Hepatocyte (in vitro differentiated cells): ENCODE measurements around the gene NOL6. TPM values are rescaled to one million over a fixed set of nuclear protein-coding genes. Genes with fewer than 3 reads are reported as not detected.
A peak's percentile ranks its signal among the peaks of the same experiment; 100 is the strongest.

Experiments used
- DNase-seq: peaks from one replicate; pipeline ENCODE4 v3.0.0-alpha.2; 2016; ENCODE audit warnings: low spot score
- H2AFZ ChIP-seq: fragments of 200-600 bp; sonication (generic); 2 replicates; pipeline ENCODE4 v1.6.0; 2016; ENCODE audit warnings: antibody characterized with exemption, mild to moderate bottlenecking
- H3K27ac ChIP-seq: fragments of 200-600 bp; sonication (generic); 2 replicates; pipeline ENCODE4 v1.5.1; 2016; ENCODE audit warnings: mild to moderate bottlenecking
- H3K27me3 ChIP-seq: fragments of 200-600 bp; sonication (generic); 2 replicates; pipeline ENCODE4 v1.6.1; 2016
- H3K36me3 ChIP-seq: fragments of 200-600 bp; sonication (generic); replicated peaks from 2 replicates; pipeline ENCODE4 v1.5.1; 2016; ENCODE audit warnings: low read depth; ENCODE audit not compliant: insufficient read depth
- H3K4me1 ChIP-seq: fragments of 200-600 bp; sonication (generic); 2 replicates; pipeline ENCODE4 v1.5.1; 2016; ENCODE audit warnings: mild to moderate bottlenecking, moderate library complexity; ENCODE audit not compliant: insufficient read depth
- H3K4me2 ChIP-seq: fragments of 200-600 bp; sonication (generic); 2 replicates; pipeline ENCODE4 v1.6.0; 2016
- H3K4me3 ChIP-seq: fragments of 200-600 bp; sonication (generic); 2 replicates; pipeline ENCODE4 v1.5.1; 2016; ENCODE audit warnings: mild to moderate bottlenecking
- H3K79me2 ChIP-seq: fragments of 200-600 bp; sonication (generic); 2 replicates; pipeline ENCODE4 v1.6.0; 2017; ENCODE audit warnings: mild to moderate bottlenecking
- H3K9me2 ChIP-seq: fragments of 200-600 bp; sonication (generic); replicated peaks from 2 replicates; pipeline ENCODE4 v1.6.0; 2017; ENCODE audit warnings: mild to moderate bottlenecking; ENCODE audit not compliant: insufficient read depth
- H3K9me3 ChIP-seq: fragments of 200-600 bp; sonication (generic); 2 replicates; pipeline ENCODE4 v1.5.1; 2016; ENCODE audit warnings: low read depth, mild to moderate bottlenecking
- H4K20me1 ChIP-seq: fragments of 200-600 bp; sonication (generic); 2 replicates; pipeline ENCODE4 v1.6.0; 2016; ENCODE audit warnings: mild to moderate bottlenecking; ENCODE audit not compliant: insufficient read depth, poor library complexity, severe bottlenecking
- EZH2 ChIP-seq: fragments of 200-600 bp; sonication (generic); IDR thresholded peaks from 2 replicates; pipeline ENCODE4 v1.6.1; 2016; ENCODE audit warnings: antibody characterized with exemption, mild to moderate bottlenecking, borderline replicate concordance
- EZH2phosphoT487 ChIP-seq: fragments of 200-600 bp; sonication (generic); IDR thresholded peaks from one replicate; pipeline ENCODE4 v1.6.1; 2018; ENCODE audit warnings: antibody characterized with exemption, mild to moderate bottlenecking, low read depth, moderate library complexity; ENCODE audit not compliant: unreplicated experiment, severe bottlenecking
- WGBS: methylation state at CpG from one replicate; pipeline ENCODE4 v1.1.6; 2016; ENCODE audit warnings: low lambda C conversion rate; ENCODE audit errors: missing lambda C conversion rate; 5-methylcytosine and 5-hydroxymethylcytosine counted together
- polyA plus RNA-seq: library from polyadenylated mRNA; unstranded; fragments of >200 nt; fragmentation: Nextera tagmentation; extraction: Ambion mirVana; gene quantifications from 2 replicates; pipeline ENCODE4 v1.2.1, GENCODE V29; 2016
- total RNA-seq: library from RNA; depleted of rRNA; stranded (reverse); fragments of >200 nt; gene quantifications from 2 replicates; pipeline ENCODE4 v1.2.3, GENCODE V29; 2014
- TF ChIP-seq, protein P1 (sequence below): fragments of 200-600 bp; sonication (generic); IDR thresholded peaks from 2 replicates; pipeline ENCODE4 v1.5.1; 2016; ENCODE audit warnings: antibody characterized with exemption, mild to moderate bottlenecking; ENCODE audit not compliant: poor library complexity

Gene NOL6
- total and polyA plus RNA-seq, 2 experiments from 2014 or later = 20.6 to 21.9 TPM

DNA sequence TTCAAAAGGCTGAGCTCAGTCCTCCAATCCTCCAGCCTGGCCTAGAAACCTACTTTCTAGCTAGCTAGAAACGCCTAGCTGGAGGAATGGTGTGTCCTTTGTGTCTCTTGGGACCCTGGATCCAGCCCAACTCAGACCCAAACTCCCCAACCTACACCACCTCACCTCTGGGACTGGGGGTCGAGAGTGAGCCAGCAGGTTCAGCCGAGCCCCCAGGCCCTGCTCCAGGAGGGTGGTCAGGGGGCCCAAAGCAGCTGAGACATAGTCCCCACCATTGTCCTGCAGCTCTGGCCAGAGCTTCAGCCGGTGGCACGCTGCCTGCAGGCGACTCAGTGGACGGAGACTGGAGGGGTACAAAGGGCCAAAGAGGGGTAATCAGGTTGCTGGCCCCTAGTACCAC lies 6.2 kb downstream of the NOL6 start:
- no peak for TF ChIP-seq EZH2
- no peak for TF ChIP-seq EZH2phosphoT487
- TF ChIP-seq, protein P1, sequence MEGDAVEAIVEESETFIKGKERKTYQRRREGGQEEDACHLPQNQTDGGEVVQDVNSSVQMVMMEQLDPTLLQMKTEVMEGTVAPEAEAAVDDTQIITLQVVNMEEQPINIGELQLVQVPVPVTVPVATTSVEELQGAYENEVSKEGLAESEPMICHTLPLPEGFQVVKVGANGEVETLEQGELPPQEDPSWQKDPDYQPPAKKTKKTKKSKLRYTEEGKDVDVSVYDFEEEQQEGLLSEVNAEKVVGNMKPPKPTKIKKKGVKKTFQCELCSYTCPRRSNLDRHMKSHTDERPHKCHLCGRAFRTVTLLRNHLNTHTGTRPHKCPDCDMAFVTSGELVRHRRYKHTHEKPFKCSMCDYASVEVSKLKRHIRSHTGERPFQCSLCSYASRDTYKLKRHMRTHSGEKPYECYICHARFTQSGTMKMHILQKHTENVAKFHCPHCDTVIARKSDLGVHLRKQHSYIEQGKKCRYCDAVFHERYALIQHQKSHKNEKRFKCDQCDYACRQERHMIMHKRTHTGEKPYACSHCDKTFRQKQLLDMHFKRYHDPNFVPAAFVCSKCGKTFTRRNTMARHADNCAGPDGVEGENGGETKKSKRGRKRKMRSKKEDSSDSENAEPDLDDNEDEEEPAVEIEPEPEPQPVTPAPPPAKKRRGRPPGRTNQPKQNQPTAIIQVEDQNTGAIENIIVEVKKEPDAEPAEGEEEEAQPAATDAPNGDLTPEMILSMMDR = no peak
- Histone ChIP-seq H3K4me1 (peaks cover 4% of the 10 kb centered on the region), H3K79me2 (peaks cover 10% of the 10 kb centered on the region), H3K36me3 (peaks cover 2% of the 10 kb centered on the region), H3K27me3 (no peaks in the 10 kb centered on the region), H3K9me2 (no peaks in the 10 kb centered on the region), H3K9me3 (no peaks in the 10 kb centered on the region), H3K4me2 (no peak overlapping the region), H3K27ac (no peak overlapping the region), H3K4me3 (no peak overlapping the region), H2AFZ (no peak overlapping the region), H4K20me1 (no peaks in the 10 kb centered on the region)
- no peak for DNase-seq
- WGBS = 96% methylated on average over 7 of the region's 7 CpGs

DNA sequence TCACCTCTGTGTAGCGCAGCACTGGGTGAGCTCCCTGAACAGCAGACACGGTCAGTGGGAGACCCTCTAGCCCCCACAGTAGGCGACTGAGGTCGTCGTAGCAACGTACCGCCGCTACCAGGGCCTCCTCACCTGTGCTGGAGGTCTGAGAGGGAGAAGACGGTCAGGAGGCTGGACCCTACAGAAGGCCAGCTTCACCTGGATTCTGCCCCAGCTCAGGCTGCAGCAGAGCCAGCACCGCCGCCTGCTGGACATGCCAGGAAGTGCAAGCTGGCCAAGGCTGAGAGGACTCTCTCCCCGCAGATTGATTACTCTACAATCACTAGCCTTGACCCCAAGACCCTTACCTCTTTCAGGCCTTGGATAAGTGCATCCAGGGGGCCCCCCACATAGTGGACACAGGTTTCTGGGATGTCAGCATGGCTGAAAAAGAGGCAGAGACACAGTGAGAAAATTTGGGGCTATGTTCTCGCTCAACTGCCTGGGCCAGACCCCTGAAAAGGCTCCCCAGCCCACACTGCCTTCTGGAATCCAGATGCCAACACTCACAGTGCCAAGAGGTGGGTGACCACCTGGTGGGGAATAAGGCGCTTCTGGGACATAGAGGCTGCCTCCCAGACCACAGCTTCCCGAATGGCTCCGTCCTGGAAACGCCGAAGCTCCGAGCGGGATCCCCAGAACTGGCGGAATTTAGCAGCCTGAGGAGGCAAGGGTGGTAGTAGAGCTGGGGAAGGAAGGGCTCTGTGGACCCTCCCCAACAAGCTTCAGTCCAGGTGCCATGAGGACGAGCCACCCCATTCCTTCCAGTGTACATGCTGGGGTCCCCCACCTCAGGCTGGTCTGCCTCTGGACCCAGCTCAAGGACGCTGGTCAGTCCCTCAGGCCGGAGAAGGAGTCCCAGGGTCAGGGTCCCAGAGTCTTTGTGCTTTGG lies 6.9 kb downstream of the NOL6 start:
- WGBS = 78% methylated on average over 24 of the region's 24 CpGs

DNA sequence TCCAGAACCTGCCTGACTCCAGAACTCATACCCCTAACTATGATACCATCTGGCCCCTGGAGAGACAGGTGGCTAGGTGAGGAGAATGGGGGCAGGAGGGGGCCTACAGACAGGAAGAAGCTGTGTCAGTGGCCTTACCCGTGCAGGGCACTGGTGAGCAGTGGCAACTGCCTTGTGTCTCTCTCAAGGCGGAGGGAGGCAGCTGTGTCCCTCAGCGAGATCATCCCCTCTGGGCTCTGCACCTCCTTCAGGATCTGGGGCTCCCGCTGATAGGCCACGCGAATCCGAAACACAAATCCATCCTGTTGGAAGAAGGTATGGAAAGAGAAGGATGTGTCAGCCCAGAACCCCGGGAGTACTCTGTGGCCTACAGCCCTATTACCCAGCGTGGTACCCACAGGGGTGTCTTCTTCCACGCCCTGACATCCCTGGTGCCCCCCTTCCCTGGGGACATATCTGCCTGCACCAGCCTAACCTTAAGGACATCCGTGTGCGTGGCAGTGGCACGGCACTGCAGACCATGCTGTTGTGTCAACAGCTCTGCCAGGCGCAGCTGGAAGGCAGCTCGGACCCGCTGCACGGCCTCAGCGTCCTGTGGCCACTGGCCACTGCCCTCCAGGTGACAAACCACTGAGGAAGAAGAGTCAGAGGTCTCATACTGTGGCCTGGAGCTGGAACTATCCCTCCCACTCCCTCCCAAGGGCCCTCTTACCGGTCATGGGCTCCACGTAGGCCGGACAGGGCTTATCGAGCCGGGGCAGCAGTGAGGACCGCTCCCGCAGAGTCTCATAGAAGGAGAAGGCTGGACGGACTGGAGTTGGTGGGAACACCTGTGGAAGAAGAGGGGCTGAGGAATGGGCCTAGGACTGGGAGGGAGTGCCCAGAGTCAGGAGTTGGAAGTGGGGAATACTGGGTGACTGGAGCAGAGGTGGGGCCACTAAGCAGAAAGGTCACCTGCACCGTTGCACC lies 7.8 kb downstream of the NOL6 start:
- no peaks in the 10 kb centered on the region for H3K79me2 ChIP-seq
- peaks cover 2% of the 10 kb centered on the region for H3K36me3 ChIP-seq
- H3K4me2 ChIP-seq = no peak overlapping the region
- H3K4me1 ChIP-seq = no peaks in the 10 kb centered on the region
- WGBS = 98% methylated on average over 27 of the region's 27 CpGs
- H2AFZ ChIP-seq = no peak overlapping the region
- no peaks in the 10 kb centered on the region for H3K9me2 ChIP-seq
- H3K4me3 ChIP-seq = no peak overlapping the region
- TF ChIP-seq, protein P1 = no peak
- TF ChIP-seq EZH2 = no peak
- no peak for TF ChIP-seq EZH2phosphoT487
- no peaks in the 10 kb centered on the region for H3K9me3 ChIP-seq
- no peak for DNase-seq
- no peak overlapping the region for H3K27ac ChIP-seq
- no peaks in the 10 kb centered on the region for H3K27me3 ChIP-seq
- no peaks in the 10 kb centered on the region for H4K20me1 ChIP-seq

More for the DNA sequence above, 6.9 kb downstream of the NOL6 start:
- peak; percentile 79 for DNase-seq
- no peak overlapping the region for H3K4me3 ChIP-seq
- no peak overlapping the region for H2AFZ ChIP-seq
- H3K4me2 ChIP-seq = no peak overlapping the region
- no peaks in the 10 kb centered on the region for H3K9me3 ChIP-seq
- H3K27me3 ChIP-seq = no peaks in the 10 kb centered on the region
- TF ChIP-seq EZH2 = no peak
- TF ChIP-seq EZH2phosphoT487 = no peak
- TF ChIP-seq, protein P1 = peak; percentile 81
- no peaks in the 10 kb centered on the region for H4K20me1 ChIP-seq
- no peaks in the 10 kb centered on the region for H3K9me2 ChIP-seq
- peaks cover 2% of the 10 kb centered on the region for H3K36me3 ChIP-seq
- peaks cover 3% of the 10 kb centered on the region for H3K79me2 ChIP-seq
- no peaks in the 10 kb centered on the region for H3K4me1 ChIP-seq
- H3K27ac ChIP-seq = no peak overlapping the region
